H9 (cell line): Measurements from ENCODE around the gene ZNF236. TPM values are rescaled to one million over a fixed set of nuclear protein-coding genes. Genes with fewer than 3 reads are reported as not detected.

Experiments
- DNase-seq: peaks from one replicate; pipeline ENCODE4 v3.0.0-alpha.2; 2017
- H2AFZ ChIP-seq: one replicate; pipeline ENCODE4 v1.6.1; 2013; ENCODE audit warnings: mild to moderate bottlenecking, low read length, control low read depth, moderate library complexity
- H2AK5ac ChIP-seq: 2 replicates; pipeline ENCODE4 v1.6.1; 2013; ENCODE audit warnings: low read length, control low read depth, mixed read lengths; ENCODE audit not compliant: insufficient read length
- H2BK120ac ChIP-seq: one replicate; pipeline ENCODE4 v1.6.1; 2013; ENCODE audit warnings: low read depth, mild to moderate bottlenecking, low read length, control low read depth, inconsistent platforms; ENCODE audit not compliant: poor library complexity, severe bottlenecking
- H2BK12ac ChIP-seq: 2 replicates; pipeline ENCODE4 v1.6.1; 2013; ENCODE audit warnings: low read length, control low read depth, mixed read lengths, low read depth; ENCODE audit not compliant: insufficient read length
- H2BK15ac ChIP-seq: 2 replicates; pipeline ENCODE4 v1.6.1; 2013; ENCODE audit warnings: low read depth, low read length, control low read depth
- H2BK20ac ChIP-seq: one replicate; pipeline ENCODE4 v1.6.1; 2013; ENCODE audit warnings: low read depth, mild to moderate bottlenecking, low read length, control low read depth, inconsistent platforms; ENCODE audit not compliant: poor library complexity, severe bottlenecking
- H2BK5ac ChIP-seq: 2 replicates; pipeline ENCODE4 v1.6.1; 2013; ENCODE audit warnings: low read length, control low read depth, mixed read lengths; ENCODE audit not compliant: insufficient read length
- H3K14ac ChIP-seq: 2 replicates; pipeline ENCODE4 v1.6.1; 2013; ENCODE audit warnings: low read length, control low read depth; ENCODE audit not compliant: insufficient read depth
- H3K18ac ChIP-seq: 2 replicates; pipeline ENCODE4 v1.6.1; 2013; ENCODE audit warnings: low read depth, mild to moderate bottlenecking, mixed read lengths, low read length, control low read depth; ENCODE audit not compliant: insufficient read length
- H3K23ac ChIP-seq: 2 replicates; pipeline ENCODE4 v1.6.1; 2013; ENCODE audit warnings: low read length, control low read depth, mixed read lengths, low read depth; ENCODE audit not compliant: insufficient read length
- H3K23me2 ChIP-seq: 2 replicates; pipeline ENCODE4 v1.6.1; 2013; ENCODE audit warnings: low read depth, mild to moderate bottlenecking, mixed read lengths, low read length, control low read depth; ENCODE audit not compliant: insufficient read length, poor library complexity, severe bottlenecking
- H3K27ac ChIP-seq: 2 replicates; pipeline ENCODE4 v1.5.1; 2013; ENCODE audit warnings: low read length, control low read depth, mixed read lengths, low read depth; ENCODE audit not compliant: insufficient read length
- H3K27me3 ChIP-seq: 2 replicates; pipeline ENCODE4 v1.6.1; 2013; ENCODE audit warnings: low read length, control low read depth, inconsistent platforms; ENCODE audit not compliant: insufficient read depth
- H3K4ac ChIP-seq: 2 replicates; pipeline ENCODE4 v1.6.1; 2013; ENCODE audit warnings: low read depth, mild to moderate bottlenecking, control low read depth, inconsistent platforms, low read length, moderate library complexity
- H3K4me1 ChIP-seq: 2 replicates; pipeline ENCODE4 v1.6.1; 2013; ENCODE audit warnings: low read length, control low read depth, inconsistent platforms; ENCODE audit not compliant: insufficient read depth
- H3K4me2 ChIP-seq: 2 replicates; pipeline ENCODE4 v1.6.1; 2013; ENCODE audit warnings: low read length, control low read depth, mixed read lengths; ENCODE audit not compliant: insufficient read length, insufficient read depth
- H3K56ac ChIP-seq: 2 replicates; pipeline ENCODE4 v1.6.1; 2013; ENCODE audit warnings: low read depth, mild to moderate bottlenecking, mixed read lengths, low read length, control low read depth; ENCODE audit not compliant: insufficient read length
- H3K79me1 ChIP-seq: 2 replicates; pipeline ENCODE4 v1.6.1; 2013; ENCODE audit warnings: low read depth, mild to moderate bottlenecking, moderate library complexity, low read length, control low read depth, inconsistent platforms; ENCODE audit not compliant: insufficient read depth, poor library complexity, severe bottlenecking
- H3K79me2 ChIP-seq: 2 replicates; pipeline ENCODE4 v1.6.1; 2013; ENCODE audit warnings: low read length, control low read depth, inconsistent platforms; ENCODE audit not compliant: insufficient read depth
- H3K9ac ChIP-seq: 2 replicates; pipeline ENCODE4 v1.6.1; 2013; ENCODE audit warnings: low read length, control low read depth, mixed read lengths; ENCODE audit not compliant: insufficient read length; ENCODE audit errors: extremely low read depth
- H3K9me3 ChIP-seq: one replicate; pipeline ENCODE4 v1.6.1; 2013; ENCODE audit warnings: low read depth, low read length, inconsistent platforms; ENCODE audit not compliant: control insufficient read depth
- H3T11ph ChIP-seq: one replicate; pipeline ENCODE4 v1.6.1; 2013; ENCODE audit warnings: mild to moderate bottlenecking, low read length, control low read depth, inconsistent platforms
- H4K20me1 ChIP-seq: one replicate; pipeline ENCODE4 v1.6.1; 2013; ENCODE audit not compliant: control insufficient read depth, insufficient read length, insufficient read depth
- H4K5ac ChIP-seq: 2 replicates; pipeline ENCODE4 v1.6.1; 2013; ENCODE audit warnings: low read depth, mild to moderate bottlenecking, mixed read lengths, low read length, control low read depth; ENCODE audit not compliant: insufficient read length
- H4K8ac ChIP-seq: replicated peaks from 2 replicates; pipeline ENCODE4 v1.6.1; 2013; ENCODE audit warnings: low read length, control low read depth, mixed read lengths, low read depth; ENCODE audit not compliant: insufficient read length
- H4K91ac ChIP-seq: 2 replicates; pipeline ENCODE4 v1.6.1; 2013; ENCODE audit warnings: low read depth, mild to moderate bottlenecking, moderate library complexity, mixed read lengths, low read length, control low read depth; ENCODE audit not compliant: insufficient read length
- H3K27ac Mint-ChIP-seq, 3 experiments: 2 replicates in 2 of 3; 3 replicates in 1 of 3; pipeline ENCODE4 v1.8.0; 2020 to 2021; ENCODE audit warnings: mixed read lengths in 3 of 3, mild to moderate bottlenecking in 1 of 3, moderate library complexity in 1 of 3
- H3K27me3 Mint-ChIP-seq: 2 replicates; pipeline ENCODE4 v1.8.0; 2021; ENCODE audit warnings: low read depth, mild to moderate bottlenecking, moderate library complexity, mixed read lengths
- H3K36me3 Mint-ChIP-seq, 3 experiments: 2 replicates in 2 of 3; 3 replicates in 1 of 3; pipeline ENCODE4 v1.8.0; 2020 to 2021; ENCODE audit warnings: low read depth in 3 of 3, mixed read lengths in 3 of 3; ENCODE audit not compliant: insufficient read depth in 1 of 3
- H3K4me1 Mint-ChIP-seq, 2 experiments: 2 replicates each; pipeline ENCODE4 v1.8.0; 2020; ENCODE audit warnings: mixed read lengths in 2 of 2
- H3K4me3 Mint-ChIP-seq, 2 experiments: 2 replicates in 1 of 2; 3 replicates in 1 of 2; pipeline ENCODE4 v1.8.0; 2020 to 2021; ENCODE audit warnings: mild to moderate bottlenecking in 2 of 2, mixed read lengths in 2 of 2, moderate library complexity in 1 of 2
- H3K9me3 Mint-ChIP-seq, 2 experiments: 2 replicates in 1 of 2; 3 replicates in 1 of 2; pipeline ENCODE4 v1.8.0; 2020; ENCODE audit warnings: mild to moderate bottlenecking in 2 of 2, mixed read lengths in 2 of 2, moderate library complexity in 1 of 2
- WGBS: extraction: QIAGEN DNeasy Blood & Tissue Kit; methylation state at CpG from one replicate; pipeline ENCODE4 v1.1.7; 2013; ENCODE audit warnings: missing lambda C conversion rate, low lambda C conversion rate, mixed read lengths; ENCODE audit not compliant: insufficient read length; ENCODE audit errors: extremely low coverage; 5-methylcytosine and 5-hydroxymethylcytosine counted together
- total RNA-seq: library from RNA; stranded (reverse); gene quantifications from 2 replicates; pipeline ENCODE4 v1.2.1, GENCODE V29; 2021
- TF ChIP-seq, protein P1 (sequence below): fragments of 200-600 bp; sonication (generic); conservative IDR thresholded peaks from 3 replicates; pipeline ENCODE4 v1.8.0; 2021; ENCODE audit warnings: antibody characterized with exemption, mild to moderate bottlenecking

Gene ZNF236
- total RNA-seq, 1 experiment from 2014 or later: 16.0 TPM

DNA sequence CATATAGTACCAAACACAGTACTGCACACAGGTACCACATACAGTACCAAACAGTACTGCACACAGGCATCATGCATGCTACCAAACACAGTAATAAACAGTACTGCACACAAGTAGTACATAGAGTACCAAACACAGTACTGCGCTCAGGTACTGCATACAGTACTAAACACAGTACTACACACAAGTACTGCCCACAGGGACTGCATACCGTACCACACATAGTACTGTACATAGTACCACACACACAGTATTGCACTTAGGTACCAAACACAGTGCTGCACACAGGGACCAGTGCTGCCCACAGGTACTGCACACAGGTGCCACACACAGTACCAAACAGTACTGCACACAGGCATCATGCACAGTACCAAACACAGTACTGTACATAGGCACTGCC is 74.9 kb downstream of the ZNF236 start:
- Histone ChIP-seq H2BK20ac (no peak overlapping the region), H3K79me1 (no peaks in the 10 kb centered on the region), H3K18ac (no peak overlapping the region), H3K23me2 (no peaks in the 10 kb centered on the region), H4K91ac (no peak overlapping the region), H2BK12ac (no peak overlapping the region), H4K5ac (no peak overlapping the region), H3K23ac (no peak overlapping the region), H4K8ac (no peak overlapping the region), H4K20me1 (no peaks in the 10 kb centered on the region), H3T11ph (no peak overlapping the region), H2BK120ac (no peak overlapping the region), H2AFZ (no peak overlapping the region), H3K27ac (no peak overlapping the region), H2BK5ac (no peak overlapping the region), H3K4me2 (no peak overlapping the region), H3K79me2 (no peaks in the 10 kb centered on the region), H3K4me1 (no peaks in the 10 kb centered on the region), H3K14ac (no peak overlapping the region), H3K56ac (no peak overlapping the region), H2BK15ac (no peak overlapping the region), H3K9me3 (no peaks in the 10 kb centered on the region), H3K27me3 (no peaks in the 10 kb centered on the region), H3K9ac (no peak overlapping the region), H2AK5ac (no peak overlapping the region), H3K4ac (no peak overlapping the region)
- Mint-ChIP-seq H3K36me3 (peaks cover 34 to 62% (median 46%) of the 10 kb centered on the region in 3 experiments), H3K4me1 (peaks cover 0 to 4% of the 10 kb centered on the region in 2 experiments; a peak in 1 of 4 replicates), H3K27me3 (no peaks in the 10 kb centered on the region), H3K27ac (no peak overlapping the region), H3K9me3 (peaks cover 3 to 6% of the 10 kb centered on the region in 2 experiments; a peak in 2 of 5 replicates), H3K4me3 (no peak overlapping the region)
- no peak for DNase-seq
- TF ChIP-seq, protein P1, sequence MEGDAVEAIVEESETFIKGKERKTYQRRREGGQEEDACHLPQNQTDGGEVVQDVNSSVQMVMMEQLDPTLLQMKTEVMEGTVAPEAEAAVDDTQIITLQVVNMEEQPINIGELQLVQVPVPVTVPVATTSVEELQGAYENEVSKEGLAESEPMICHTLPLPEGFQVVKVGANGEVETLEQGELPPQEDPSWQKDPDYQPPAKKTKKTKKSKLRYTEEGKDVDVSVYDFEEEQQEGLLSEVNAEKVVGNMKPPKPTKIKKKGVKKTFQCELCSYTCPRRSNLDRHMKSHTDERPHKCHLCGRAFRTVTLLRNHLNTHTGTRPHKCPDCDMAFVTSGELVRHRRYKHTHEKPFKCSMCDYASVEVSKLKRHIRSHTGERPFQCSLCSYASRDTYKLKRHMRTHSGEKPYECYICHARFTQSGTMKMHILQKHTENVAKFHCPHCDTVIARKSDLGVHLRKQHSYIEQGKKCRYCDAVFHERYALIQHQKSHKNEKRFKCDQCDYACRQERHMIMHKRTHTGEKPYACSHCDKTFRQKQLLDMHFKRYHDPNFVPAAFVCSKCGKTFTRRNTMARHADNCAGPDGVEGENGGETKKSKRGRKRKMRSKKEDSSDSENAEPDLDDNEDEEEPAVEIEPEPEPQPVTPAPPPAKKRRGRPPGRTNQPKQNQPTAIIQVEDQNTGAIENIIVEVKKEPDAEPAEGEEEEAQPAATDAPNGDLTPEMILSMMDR: no peak
- no CpG with 5 or more reads among the region's 2 CpGs for WGBS
